ENCODE measurements around the gene SCNM1.
"Not testable (repeated sequence)": the region's sequence is repeated elsewhere in the genome, so short reads cannot be mapped to it uniquely, and the experiment has no call there.

- not testable (repeated sequence) for TF ChIP-seq SMC3 (conservative IDR thresholded peaks at IDR 0.05; ENCODE audit: poor library complexity); TAF1 (IDR thresholded peaks at IDR 0.05; ENCODE audit: low read depth)
- TF ChIP-seq, protein P1, sequence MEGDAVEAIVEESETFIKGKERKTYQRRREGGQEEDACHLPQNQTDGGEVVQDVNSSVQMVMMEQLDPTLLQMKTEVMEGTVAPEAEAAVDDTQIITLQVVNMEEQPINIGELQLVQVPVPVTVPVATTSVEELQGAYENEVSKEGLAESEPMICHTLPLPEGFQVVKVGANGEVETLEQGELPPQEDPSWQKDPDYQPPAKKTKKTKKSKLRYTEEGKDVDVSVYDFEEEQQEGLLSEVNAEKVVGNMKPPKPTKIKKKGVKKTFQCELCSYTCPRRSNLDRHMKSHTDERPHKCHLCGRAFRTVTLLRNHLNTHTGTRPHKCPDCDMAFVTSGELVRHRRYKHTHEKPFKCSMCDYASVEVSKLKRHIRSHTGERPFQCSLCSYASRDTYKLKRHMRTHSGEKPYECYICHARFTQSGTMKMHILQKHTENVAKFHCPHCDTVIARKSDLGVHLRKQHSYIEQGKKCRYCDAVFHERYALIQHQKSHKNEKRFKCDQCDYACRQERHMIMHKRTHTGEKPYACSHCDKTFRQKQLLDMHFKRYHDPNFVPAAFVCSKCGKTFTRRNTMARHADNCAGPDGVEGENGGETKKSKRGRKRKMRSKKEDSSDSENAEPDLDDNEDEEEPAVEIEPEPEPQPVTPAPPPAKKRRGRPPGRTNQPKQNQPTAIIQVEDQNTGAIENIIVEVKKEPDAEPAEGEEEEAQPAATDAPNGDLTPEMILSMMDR (IDR thresholded peaks at IDR 0.05; ENCODE audit: poor library complexity, severe bottlenecking): not testable (repeated sequence)
Measured at GRCh38 chr1:151194894-151195594, 29.1 kb downstream of the SCNM1 start.

All from neural cell (in vitro differentiated cells).